Activated T-cell treated with anti-CD3 and anti-CD28 coated beads, Interleukin-2, amount 50 U/mL, for 4 hours (primary cell): Measurements from ENCODE around the gene HSD17B10. TPM values are rescaled to one million over a fixed set of nuclear protein-coding genes. Genes with fewer than 3 reads are reported as not detected.
"Not testable (repeated sequence)": the region's sequence is repeated elsewhere in the genome, so short reads cannot be mapped to it uniquely, and the experiment has no call there.

ENCODE experiments used
- ATAC-seq, 2 donors: fragments of 200-7000 bp; cut with Tn5 transposase; one replicate each; pipeline ENCODE4 v1.10.0; 2021
- DNase-seq: peaks from one replicate; pipeline ENCODE4 v3.0.0-alpha.2; 2020
- H3K27me3 Mint-ChIP-seq: one replicate; pipeline ENCODE4 v1.8.0; 2021; ENCODE audit warnings: low read depth, mixed read lengths
- H3K36me3 Mint-ChIP-seq: one replicate; pipeline ENCODE4 v1.8.0; 2022; ENCODE audit warnings: mixed read lengths; ENCODE audit not compliant: insufficient read depth
- H3K4me1 Mint-ChIP-seq: one replicate; pipeline ENCODE4 v1.8.0; 2021; ENCODE audit warnings: low read depth, mixed read lengths
- H3K4me3 Mint-ChIP-seq: one replicate; pipeline ENCODE4 v1.8.0; 2021; ENCODE audit warnings: mild to moderate bottlenecking, moderate library complexity, mixed read lengths
- H3K9me3 Mint-ChIP-seq: one replicate; pipeline ENCODE4 v1.8.0; 2021; ENCODE audit warnings: mixed read lengths
- total RNA-seq, 3 donors: library from RNA; stranded (reverse); gene quantifications; one replicate each; pipeline ENCODE4 v1.2.1, GENCODE V29; 2021

The HSD17B10 gene
- total RNA-seq, 3 donors from 2014 or later, result 188 to 205 (median 188) TPM

- peaks cover 26% of the 10 kb centered on the region for H3K4me1 Mint-ChIP-seq
- not testable (repeated sequence) for H3K36me3 Mint-ChIP-seq, H3K9me3 Mint-ChIP-seq, ATAC-seq, DNase-seq, H3K27me3 Mint-ChIP-seq
- peak overlapping the region; percentile 96 for H3K4me3 Mint-ChIP-seq
Observed at GRCh38 chrX:53420351-53420750, 13.8 kb downstream of the HSD17B10 start.

- H3K36me3 Mint-ChIP-seq, result peaks cover 13% of the 10 kb centered on the region
- H3K9me3 Mint-ChIP-seq, result no peaks in the 10 kb centered on the region
- H3K4me1 Mint-ChIP-seq, result peaks cover 3% of the 10 kb centered on the region
- no peak overlapping the region for H3K4me3 Mint-ChIP-seq
- DNase-seq (no peak), ATAC-seq (no peak)
- no peaks in the 10 kb centered on the region for H3K27me3 Mint-ChIP-seq
Observed at GRCh38 chrX:53412446-53412845, 21.7 kb downstream of the HSD17B10 start.

GRCh38 chrX:53403535-53403934 is 30.6 kb downstream of the HSD17B10 start:
- no peak overlapping the region for H3K4me3 Mint-ChIP-seq

GRCh38 chrX:53398216-53398615 is 36.0 kb downstream of the HSD17B10 start:
- Mint-ChIP-seq H3K9me3 (no peaks in the 10 kb centered on the region), H3K36me3 (peaks cover 29% of the 10 kb centered on the region), H3K4me3 (no peak overlapping the region), H3K4me1 (no peaks in the 10 kb centered on the region), H3K27me3 (no peaks in the 10 kb centered on the region)
- ATAC-seq, result peak in 1 of 2 donors; percentile 67
- no peak for DNase-seq

More at GRCh38 chrX:53403535-53403934, 30.6 kb downstream of the HSD17B10 start:
- H3K27me3 Mint-ChIP-seq, result no peaks in the 10 kb centered on the region
- H3K36me3 Mint-ChIP-seq, result peaks cover 25% of the 10 kb centered on the region
- H3K9me3 Mint-ChIP-seq, result no peaks in the 10 kb centered on the region
- ATAC-seq (no peak), DNase-seq (no peak)
- no peaks in the 10 kb centered on the region for H3K4me1 Mint-ChIP-seq

GRCh38 chrX:53395605-53396298 is 38.4 kb downstream of the HSD17B10 start:
- no peak for DNase-seq
- Mint-ChIP-seq H3K4me3 (no peak overlapping the region), H3K4me1 (no peaks in the 10 kb centered on the region), H3K9me3 (no peaks in the 10 kb centered on the region), H3K36me3 (peaks cover 22% of the 10 kb centered on the region), H3K27me3 (no peaks in the 10 kb centered on the region)
- no peak for ATAC-seq

- H3K27me3 Mint-ChIP-seq, result no peaks in the 10 kb centered on the region
- no peak for DNase-seq
- peaks cover 7% of the 10 kb centered on the region for H3K36me3 Mint-ChIP-seq
- no peak overlapping the region for H3K4me3 Mint-ChIP-seq
- no peaks in the 10 kb centered on the region for H3K9me3 Mint-ChIP-seq
- ATAC-seq, result no peak
- H3K4me1 Mint-ChIP-seq, result no peaks in the 10 kb centered on the region
Observed at GRCh38 chrX:53383376-53384076, 50.6 kb downstream of the HSD17B10 start.

Other genes starting within 250 kb of the HSD17B10 start
- gene KDM5C, start 209.2 kb downstream of the HSD17B10 start, total RNA-seq, result 100 to 1,000 TPM in 2 of 3 donors, 10 to 100 TPM in 1; 91.7 to 149 (median 115) TPM
- gene IQSEC2, start 152.8 kb downstream of the HSD17B10 start, total RNA-seq, result 1 to 10 TPM in 1 of 3 donors, under 1 TPM in 2; 0.43 to 1.2 (median 0.46) TPM
- gene SMC1A, start 11.7 kb downstream of the HSD17B10 start, total RNA-seq, result 100 to 1,000 TPM in 2 of 3 donors, 10 to 100 TPM in 1; 93.9 to 125 (median 109) TPM
- gene RIBC1, start 11.5 kb downstream of the HSD17B10 start, total RNA-seq, result 1 to 10 TPM in 2 of 3 donors, under 1 TPM in 1; 0.43 to 1.5 (median 1.0) TPM